Vagina (tissue), 2 donors: Measurements from ENCODE around the gene WTIP. TPM values are rescaled to one million over a fixed set of nuclear protein-coding genes. Genes with fewer than 3 reads are reported as not detected.

Source experiments
- DNase-seq, 2 donors: peaks; one replicate each; pipeline ENCODE4 v3.0.0-alpha.2; 2017; ENCODE audit errors: extremely low spot score in 2 of 2
- H3K27ac ChIP-seq: fragments of 200-600 bp; sonication (generic); one replicate; pipeline ENCODE4 v1.5.1; 2019
- H3K27me3 ChIP-seq: fragments of 200-600 bp; sonication (generic); one replicate; pipeline ENCODE4 v1.5.1; 2019
- H3K36me3 ChIP-seq, 2 donors: fragments of 200-600 bp; sonication (generic); one replicate each; pipeline ENCODE4 v1.5.1; 2017 to 2019
- H3K4me1 ChIP-seq: fragments of 200-600 bp; sonication (generic); one replicate; pipeline ENCODE4 v1.5.1; 2019
- H3K4me3 ChIP-seq, 2 donors: fragments of 200-600 bp; sonication (generic); 1 replicate in 1 of 2; 2 replicates in 1 of 2; pipeline ENCODE4 v1.5.1; 2016 to 2019
- H3K9me3 ChIP-seq: fragments of 200-600 bp; sonication (generic); one replicate; pipeline ENCODE4 v1.5.1; 2019
- POLR2A ChIP-seq, 2 donors: fragments of 450-650 bp; IDR thresholded peaks; one replicate each; pipeline ENCODE4 v1.6.1; 2017; ENCODE audit warnings: antibody characterized with exemption in 2 of 2, mild to moderate bottlenecking in 2 of 2, moderate library complexity in 2 of 2
- POLR2AphosphoS5 ChIP-seq, 2 donors: sonication (generic); formaldehyde crosslinking; IDR thresholded peaks; one replicate each; pipeline ENCODE4 v1.9.0; 2017; ENCODE audit warnings: antibody characterized with exemption in 2 of 2, mild to moderate bottlenecking in 2 of 2, low read depth in 1 of 2; ENCODE audit not compliant: insufficient read depth in 1 of 2
- intact Hi-C: fragments of 100-400 bp; cut with DNase I; formaldehyde crosslinking; loops from one replicate; pipeline ENCODE4 v1.15.1; 2023
- total RNA-seq: library from RNA; depleted of rRNA; stranded (reverse); fragments of >200 nt; gene quantifications from one replicate; pipeline ENCODE4 v1.2.3, GENCODE V29; 2016
- TF ChIP-seq, protein P1 (sequence below), 3 experiments: fragments of 450-650 bp in 2 of 3; fragments of 200-600 bp in 1 of 3; sonication (generic) in 1 of 3; IDR thresholded peaks; one replicate each; pipeline ENCODE4 v1.5.1; 2017 to 2019; ENCODE audit warnings: antibody characterized with exemption in 3 of 3, mild to moderate bottlenecking in 2 of 3, moderate library complexity in 2 of 3

Gene WTIP
- total RNA-seq, 1 donor from 2014 or later, result 7.6 TPM

DNA sequence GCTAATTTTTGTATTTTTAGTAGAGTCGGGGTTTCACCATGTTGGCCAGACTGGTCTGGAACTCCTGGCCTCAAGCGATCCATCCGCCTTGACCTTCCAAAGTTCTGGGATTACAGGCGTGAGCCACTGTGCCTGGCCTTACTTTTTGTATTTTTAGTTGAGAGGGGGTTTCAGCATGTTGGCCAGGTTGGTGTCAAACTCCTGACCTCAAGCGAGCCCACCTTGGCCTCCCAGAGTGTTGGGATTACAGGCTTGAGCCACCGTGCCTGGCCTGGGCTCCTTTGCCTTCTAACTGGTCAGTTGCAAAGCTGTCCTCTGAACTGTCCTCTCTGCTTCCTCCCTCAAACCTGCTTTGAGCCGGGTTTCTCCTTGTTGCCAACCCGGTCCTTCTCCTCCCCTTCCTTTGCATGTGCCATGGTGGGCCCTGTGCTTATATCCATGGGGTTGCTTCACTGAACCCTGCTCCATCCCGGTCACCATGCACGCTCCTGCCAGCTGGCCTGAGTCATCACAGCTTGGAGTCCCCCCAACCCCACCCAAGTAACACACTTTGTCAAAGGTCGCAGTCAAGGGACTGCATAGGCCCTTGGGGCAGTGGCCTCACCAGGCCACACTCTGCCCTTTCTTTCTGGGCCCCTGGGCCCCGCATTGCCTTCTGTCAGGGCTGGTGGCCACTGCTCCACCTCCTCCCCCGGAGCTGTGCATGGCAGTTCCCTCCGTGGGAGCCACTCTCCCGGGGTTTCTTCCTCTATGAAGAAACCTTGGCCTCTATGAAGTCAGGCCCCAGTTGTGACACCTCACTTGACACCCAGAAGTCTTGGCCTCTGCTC lies 21.2 kb downstream of the WTIP start:
- peaks cover 16% of the 10 kb centered on the region for H3K4me1 ChIP-seq
- no peak overlapping the region for H3K27ac ChIP-seq
- peaks cover 0 to 5% of the 10 kb centered on the region in 2 donors for H3K36me3 ChIP-seq
- intact Hi-C loops, result no loop called here
- peak; percentile 81 to 89 for DNase-seq
- H3K4me3 ChIP-seq, result no peak overlapping the region
- H3K9me3 ChIP-seq, result no peaks in the 10 kb centered on the region
- TF ChIP-seq POLR2A (IDR thresholded peaks at IDR 0.05) (no peak), POLR2AphosphoS5 (IDR thresholded peaks at IDR 0.05; ENCODE audit: insufficient read depth in 1 of 2, low read depth in 1 of 2) (no peak)
- TF ChIP-seq, protein P1, sequence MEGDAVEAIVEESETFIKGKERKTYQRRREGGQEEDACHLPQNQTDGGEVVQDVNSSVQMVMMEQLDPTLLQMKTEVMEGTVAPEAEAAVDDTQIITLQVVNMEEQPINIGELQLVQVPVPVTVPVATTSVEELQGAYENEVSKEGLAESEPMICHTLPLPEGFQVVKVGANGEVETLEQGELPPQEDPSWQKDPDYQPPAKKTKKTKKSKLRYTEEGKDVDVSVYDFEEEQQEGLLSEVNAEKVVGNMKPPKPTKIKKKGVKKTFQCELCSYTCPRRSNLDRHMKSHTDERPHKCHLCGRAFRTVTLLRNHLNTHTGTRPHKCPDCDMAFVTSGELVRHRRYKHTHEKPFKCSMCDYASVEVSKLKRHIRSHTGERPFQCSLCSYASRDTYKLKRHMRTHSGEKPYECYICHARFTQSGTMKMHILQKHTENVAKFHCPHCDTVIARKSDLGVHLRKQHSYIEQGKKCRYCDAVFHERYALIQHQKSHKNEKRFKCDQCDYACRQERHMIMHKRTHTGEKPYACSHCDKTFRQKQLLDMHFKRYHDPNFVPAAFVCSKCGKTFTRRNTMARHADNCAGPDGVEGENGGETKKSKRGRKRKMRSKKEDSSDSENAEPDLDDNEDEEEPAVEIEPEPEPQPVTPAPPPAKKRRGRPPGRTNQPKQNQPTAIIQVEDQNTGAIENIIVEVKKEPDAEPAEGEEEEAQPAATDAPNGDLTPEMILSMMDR (IDR thresholded peaks at IDR 0.05), result no peak
- H3K27me3 ChIP-seq, result no peaks in the 10 kb centered on the region

DNA sequence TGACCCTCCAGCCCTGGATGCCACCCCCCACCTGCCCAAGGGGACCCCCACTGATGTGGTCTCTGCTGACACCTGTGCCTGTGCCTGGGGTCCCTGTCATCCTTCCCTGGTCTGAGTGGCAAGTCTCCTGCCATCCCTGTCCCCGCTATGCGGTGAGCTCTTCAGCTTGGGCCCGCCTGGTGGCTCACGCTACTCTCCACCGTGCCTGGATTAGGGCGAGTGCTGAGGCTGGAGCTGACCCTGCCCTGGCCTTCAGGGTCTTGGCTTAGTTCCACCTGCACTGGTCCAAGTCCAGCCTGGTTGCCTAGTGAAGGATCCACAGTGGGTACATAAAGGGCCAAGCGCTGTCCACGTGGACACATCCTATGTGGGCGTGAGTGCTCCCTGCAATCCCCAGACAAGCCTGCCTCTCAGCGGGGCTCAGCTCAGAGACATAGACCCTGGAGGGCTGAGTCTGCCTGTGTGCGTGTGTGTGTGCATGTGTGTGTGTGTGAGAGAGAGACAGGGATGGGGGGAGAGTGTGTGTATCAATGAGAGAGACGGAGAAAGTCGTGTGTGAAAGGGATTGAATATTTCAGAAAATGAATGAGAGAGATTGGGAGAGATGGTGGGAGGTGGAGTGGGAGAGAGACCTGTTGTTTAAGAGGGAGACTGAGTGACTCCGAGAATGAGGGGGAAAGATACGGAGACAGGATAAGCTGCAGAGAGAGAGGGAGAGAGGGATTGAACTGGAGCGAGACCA lies 22.1 kb downstream of the WTIP start:
- peak in 1 of 2 donors; percentile 7 for TF ChIP-seq POLR2AphosphoS5 (IDR thresholded peaks at IDR 0.05; ENCODE audit: insufficient read depth in 1 of 2, low read depth in 1 of 2)
- TF ChIP-seq, protein P1 (IDR thresholded peaks at IDR 0.05), result no peak
- Histone ChIP-seq H3K4me3 (no peak overlapping the region), H3K36me3 (no peaks in the 10 kb centered on the region), H3K9me3 (no peaks in the 10 kb centered on the region), H3K27ac (no peak overlapping the region), H3K27me3 (no peaks in the 10 kb centered on the region), H3K4me1 (peaks cover 16% of the 10 kb centered on the region)
- DNase-seq, result peak in 1 of 2 donors; percentile 74
- intact Hi-C loops, result no loop called here

DNA sequence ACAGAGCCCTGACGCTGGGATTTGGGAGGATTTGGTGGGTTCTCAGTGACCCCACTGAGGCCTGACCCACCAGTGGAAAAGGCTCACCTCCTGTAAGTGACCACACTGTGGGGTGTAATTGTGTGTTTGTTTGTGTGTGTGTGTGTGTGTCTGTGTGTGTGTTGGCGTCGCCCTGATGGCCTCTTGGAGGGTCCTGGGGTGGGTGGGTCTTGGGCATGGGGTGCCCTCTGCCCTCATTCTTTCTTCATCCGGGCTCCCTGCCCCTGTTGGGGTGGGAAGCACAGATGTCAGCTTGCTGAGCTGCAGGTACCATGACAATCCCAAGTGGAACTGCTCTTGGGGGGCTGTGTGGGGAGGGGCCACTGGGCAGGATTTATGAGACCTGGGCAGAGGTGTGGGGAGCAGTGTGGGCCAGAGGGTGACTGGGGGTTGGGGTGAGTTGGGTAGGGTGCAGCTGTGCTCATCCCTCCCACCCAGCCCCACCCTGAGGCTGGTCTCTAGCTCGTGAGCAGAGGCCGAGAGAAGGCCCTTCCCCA lies 22.8 kb downstream of the WTIP start:
- H3K4me1 ChIP-seq, result peaks cover 16% of the 10 kb centered on the region
- no peaks in the 10 kb centered on the region for H3K36me3 ChIP-seq
- intact Hi-C loops, result no loop called here
- TF ChIP-seq, protein P1 (IDR thresholded peaks at IDR 0.05), result no peak
- no peak for TF ChIP-seq POLR2A (IDR thresholded peaks at IDR 0.05)
- no peak for TF ChIP-seq POLR2AphosphoS5 (IDR thresholded peaks at IDR 0.05; ENCODE audit: insufficient read depth in 1 of 2, low read depth in 1 of 2)
- no peaks in the 10 kb centered on the region for H3K9me3 ChIP-seq
- no peak overlapping the region for H3K4me3 ChIP-seq
- H3K27me3 ChIP-seq, result no peaks in the 10 kb centered on the region
- peak in 1 of 2 donors; percentile 54 for DNase-seq
- no peak overlapping the region for H3K27ac ChIP-seq

DNA sequence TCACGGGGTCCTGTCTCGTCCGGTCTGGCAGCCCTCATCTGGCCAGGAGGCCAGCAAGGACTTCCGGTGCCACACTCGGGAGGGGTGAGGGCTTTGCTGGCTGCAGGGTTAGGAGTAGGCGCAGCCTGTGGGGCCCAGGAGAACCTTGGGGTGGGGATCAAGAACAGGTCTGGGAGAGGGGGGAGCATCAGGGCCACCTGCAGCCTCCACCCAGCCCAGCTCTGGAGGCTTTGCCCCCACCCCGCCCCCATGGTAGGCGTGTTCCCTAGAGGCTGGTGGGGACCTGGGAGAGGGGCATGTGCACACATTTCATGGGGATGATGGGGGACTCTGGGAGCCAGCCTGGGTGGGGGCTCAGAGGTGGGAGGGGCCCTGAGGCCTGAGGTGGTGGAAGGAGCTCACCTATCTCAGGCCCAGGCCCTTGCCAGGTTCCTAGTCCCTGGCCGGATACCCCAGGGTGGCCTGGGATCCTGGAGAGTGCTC lies 23.3 kb downstream of the WTIP start:
- Histone ChIP-seq H3K4me3 (no peak overlapping the region), H3K36me3 (no peaks in the 10 kb centered on the region), H3K4me1 (peaks cover 16% of the 10 kb centered on the region), H3K27me3 (no peaks in the 10 kb centered on the region), H3K27ac (no peak overlapping the region), H3K9me3 (no peaks in the 10 kb centered on the region)
- TF ChIP-seq, protein P1 (IDR thresholded peaks at IDR 0.05), result no peak
- no peak for TF ChIP-seq POLR2AphosphoS5 (IDR thresholded peaks at IDR 0.05; ENCODE audit: insufficient read depth in 1 of 2, low read depth in 1 of 2)
- no peak for TF ChIP-seq POLR2A (IDR thresholded peaks at IDR 0.05)
- peak; percentile 77 to 80 for DNase-seq
- intact Hi-C loops, result no loop called here
